BLaER1 treated with 17β-estradiol and CSF1 and Interleukin-3, amounts not matched to agents 10 nM and 100 nM (cell line): Measurements from ENCODE around the gene PLEKHM3.

Source experiments
- H3K27ac ChIP-seq, 11 experiments: shearing (Covaris generic); formaldehyde crosslinking; 2 replicates each; pipeline ENCODE4 v1.8.1; 2022
- H3K27me3 ChIP-seq, 11 experiments: shearing (Covaris generic); formaldehyde crosslinking; 2 replicates each; pipeline ENCODE4 v1.8.1; 2022
- H3K36me3 ChIP-seq, 11 experiments: shearing (Covaris generic); formaldehyde crosslinking; 2 replicates each; pipeline ENCODE4 v1.8.1; 2022
- H3K4me1 ChIP-seq, 10 experiments: shearing (Covaris generic); formaldehyde crosslinking; 2 replicates each; pipeline ENCODE4 v1.8.1; 2022
- H3K4me2 ChIP-seq, 11 experiments: shearing (Covaris generic); formaldehyde crosslinking; 2 replicates each; pipeline ENCODE4 v1.8.1; 2022
- H3K4me3 ChIP-seq, 10 experiments: shearing (Covaris generic); formaldehyde crosslinking; 2 replicates each; pipeline ENCODE4 v1.8.1; 2022
- H3K9ac ChIP-seq, 11 experiments: shearing (Covaris generic); formaldehyde crosslinking; 2 replicates each; pipeline ENCODE4 v1.8.1; 2022
- H3K9me3 ChIP-seq, 11 experiments: shearing (Covaris generic); formaldehyde crosslinking; replicated peaks in 1 of 11; 2 replicates each; pipeline ENCODE4 v1.8.1; 2022
- H4K20me1 ChIP-seq, 11 experiments: shearing (Covaris generic); formaldehyde crosslinking; 2 replicates each; pipeline ENCODE4 v1.8.1; 2022
- Cebpa-rat ChIP-seq, 11 experiments: shearing (Covaris generic); IDR thresholded peaks; 2 replicates each; pipeline ENCODE4 v1.8.1; 2022

Gene PLEKHM3

GRCh38 chr2:207970147-207970825 is 55.0 kb downstream of the PLEKHM3 start:
- Histone ChIP-seq H3K4me1 (peaks cover 3 to 33% (median 7%) of the 10 kb centered on the region in 10 experiments; a peak in 13 of 20 replicates), H3K27me3 (no peaks in the 10 kb centered on the region), H3K9me3 (no peaks in the 10 kb centered on the region), H3K4me2 (peak overlapping the region in 4 of 11 experiments; percentile 5 to 53 (median 28); a peak in 6 of 22 replicates), H4K20me1 (peaks cover 0 to 7% (median 0%) of the 10 kb centered on the region in 11 experiments; a peak in 2 of 22 replicates), H3K27ac (no peak overlapping the region), H3K9ac (peak overlapping the region in 2 of 11 experiments; percentile 16 to 31; a peak in 3 of 22 replicates), H3K36me3 (no peaks in the 10 kb centered on the region), H3K4me3 (no peak overlapping the region)
- TF ChIP-seq Cebpa-rat (IDR thresholded peaks at IDR 0.05), result no peak

GRCh38 chr2:207969249-207969648 is 56.1 kb downstream of the PLEKHM3 start:
- peak overlapping the region in 1 of 11 experiments; percentile 53; a peak in 1 of 22 replicates for H3K4me2 ChIP-seq
- no peaks in the 10 kb centered on the region for H3K36me3 ChIP-seq
- no peaks in the 10 kb centered on the region for H3K27me3 ChIP-seq
- TF ChIP-seq Cebpa-rat (IDR thresholded peaks at IDR 0.05), result no peak
- H3K4me3 ChIP-seq, result no peak overlapping the region
- H4K20me1 ChIP-seq, result peaks cover 0 to 6% (median 0%) of the 10 kb centered on the region in 11 experiments; a peak in 2 of 22 replicates
- H3K27ac ChIP-seq, result no peak overlapping the region
- H3K4me1 ChIP-seq, result peaks cover 2 to 30% (median 7%) of the 10 kb centered on the region in 10 experiments; a peak in 13 of 20 replicates
- H3K9ac ChIP-seq, result no peak overlapping the region
- no peaks in the 10 kb centered on the region for H3K9me3 ChIP-seq

GRCh38 chr2:207967121-207967520 is 58.2 kb downstream of the PLEKHM3 start:
- no peak for TF ChIP-seq Cebpa-rat (IDR thresholded peaks at IDR 0.05)
- H3K4me2 ChIP-seq, result no peak overlapping the region

GRCh38 chr2:207960911-207961310 is 64.4 kb downstream of the PLEKHM3 start:
- H3K9me3 ChIP-seq, result peaks cover 15 to 24% (median 19%) of the 10 kb centered on the region in 11 experiments
- TF ChIP-seq Cebpa-rat (IDR thresholded peaks at IDR 0.05), result no peak
- peaks cover 0 to 3% (median 0%) of the 10 kb centered on the region in 10 experiments; a peak in 1 of 20 replicates for H3K4me1 ChIP-seq
- H3K27me3 ChIP-seq, result no peaks in the 10 kb centered on the region
- no peaks in the 10 kb centered on the region for H4K20me1 ChIP-seq
- H3K36me3 ChIP-seq, result peaks cover 8 to 21% (median 18%) of the 10 kb centered on the region in 11 experiments; a peak in 20 of 22 replicates
- no peak overlapping the region for H3K4me3 ChIP-seq
- no peak overlapping the region for H3K9ac ChIP-seq
- H3K4me2 ChIP-seq, result no peak overlapping the region
- H3K27ac ChIP-seq, result no peak overlapping the region

More at GRCh38 chr2:207967121-207967520, 58.2 kb downstream of the PLEKHM3 start:
- peaks cover 0 to 23% (median 7%) of the 10 kb centered on the region in 10 experiments; a peak in 11 of 20 replicates for H3K4me1 ChIP-seq
- no peak overlapping the region for H3K27ac ChIP-seq
- H3K4me3 ChIP-seq, result no peak overlapping the region
- no peaks in the 10 kb centered on the region; a peak in 1 of 22 replicates for H4K20me1 ChIP-seq
- H3K9me3 ChIP-seq, result peaks cover 10 to 17% (median 13%) of the 10 kb centered on the region in 11 experiments
- no peak overlapping the region for H3K9ac ChIP-seq
- H3K36me3 ChIP-seq, result peaks cover 5 to 12% (median 12%) of the 10 kb centered on the region in 11 experiments; a peak in 19 of 22 replicates
- no peaks in the 10 kb centered on the region for H3K27me3 ChIP-seq

GRCh38 chr2:207960090-207960489 is 65.2 kb downstream of the PLEKHM3 start:
- Histone ChIP-seq H3K9ac (no peak overlapping the region), H3K9me3 (peaks cover 15 to 24% (median 19%) of the 10 kb centered on the region in 11 experiments), H3K4me3 (no peak overlapping the region), H3K27me3 (no peaks in the 10 kb centered on the region), H4K20me1 (no peaks in the 10 kb centered on the region), H3K36me3 (peaks cover 8 to 21% (median 18%) of the 10 kb centered on the region in 11 experiments; a peak in 20 of 22 replicates), H3K4me1 (peaks cover 0 to 3% (median 0%) of the 10 kb centered on the region in 10 experiments; a peak in 1 of 20 replicates), H3K4me2 (no peak overlapping the region), H3K27ac (no peak overlapping the region)
- no peak for TF ChIP-seq Cebpa-rat (IDR thresholded peaks at IDR 0.05)

- Histone ChIP-seq H3K27me3 (no peaks in the 10 kb centered on the region), H3K9me3 (peaks cover 2 to 4% (median 3%) of the 10 kb centered on the region in 11 experiments; a peak in 20 of 22 replicates), H3K36me3 (peaks cover 0 to 5% (median 3%) of the 10 kb centered on the region in 11 experiments; a peak in 10 of 22 replicates), H4K20me1 (peaks cover 0 to 1% (median 0%) of the 10 kb centered on the region in 11 experiments; a peak in 1 of 22 replicates), H3K4me1 (peaks cover 8 to 20% (median 9%) of the 10 kb centered on the region in 10 experiments), H3K27ac (no peak overlapping the region), H3K9ac (no peak overlapping the region), H3K4me3 (no peak overlapping the region), H3K4me2 (no peak overlapping the region)
- TF ChIP-seq Cebpa-rat (IDR thresholded peaks at IDR 0.05), result no peak
Observed at GRCh38 chr2:207956771-207957170, 68.6 kb downstream of the PLEKHM3 start.

GRCh38 chr2:207955456-207955855 is 69.9 kb downstream of the PLEKHM3 start:
- Histone ChIP-seq H3K9ac (no peak overlapping the region), H3K4me1 (peaks cover 13 to 31% (median 15%) of the 10 kb centered on the region in 10 experiments), H3K4me3 (no peak overlapping the region), H3K27me3 (no peaks in the 10 kb centered on the region), H3K27ac (no peak overlapping the region), H3K4me2 (no peak overlapping the region), H3K36me3 (no peaks in the 10 kb centered on the region), H4K20me1 (peaks cover 0 to 6% (median 0%) of the 10 kb centered on the region in 11 experiments; a peak in 2 of 22 replicates), H3K9me3 (no peaks in the 10 kb centered on the region)
- TF ChIP-seq Cebpa-rat (IDR thresholded peaks at IDR 0.05), result no peak

- peaks cover 13 to 31% (median 15%) of the 10 kb centered on the region in 10 experiments for H3K4me1 ChIP-seq
- no peak overlapping the region for H3K27ac ChIP-seq
- no peak overlapping the region for H3K4me3 ChIP-seq
- H3K36me3 ChIP-seq, result no peaks in the 10 kb centered on the region
- no peaks in the 10 kb centered on the region for H3K9me3 ChIP-seq
- no peak overlapping the region for H3K4me2 ChIP-seq
- H4K20me1 ChIP-seq, result peaks cover 0 to 6% (median 0%) of the 10 kb centered on the region in 11 experiments; a peak in 2 of 22 replicates
- no peaks in the 10 kb centered on the region for H3K27me3 ChIP-seq
- no peak overlapping the region for H3K9ac ChIP-seq
- TF ChIP-seq Cebpa-rat (IDR thresholded peaks at IDR 0.05), result no peak
Observed at GRCh38 chr2:207953354-207953753, 72.0 kb downstream of the PLEKHM3 start.

- Histone ChIP-seq H3K4me1 (peaks cover 13 to 31% (median 15%) of the 10 kb centered on the region in 10 experiments), H3K4me3 (no peak overlapping the region), H3K36me3 (no peaks in the 10 kb centered on the region), H3K9ac (no peak overlapping the region), H3K27me3 (no peaks in the 10 kb centered on the region), H4K20me1 (peaks cover 0 to 6% (median 0%) of the 10 kb centered on the region in 11 experiments; a peak in 2 of 22 replicates), H3K27ac (no peak overlapping the region), H3K4me2 (peak overlapping the region in 9 of 11 experiments; percentile 52 to 78 (median 67); a peak in 14 of 22 replicates), H3K9me3 (no peaks in the 10 kb centered on the region)
- no peak for TF ChIP-seq Cebpa-rat (IDR thresholded peaks at IDR 0.05)
Observed at GRCh38 chr2:207952564-207953345, 72.6 kb downstream of the PLEKHM3 start.
